ENCODE measurements around the gene TPH1.

Gene TPH1

DNA sequence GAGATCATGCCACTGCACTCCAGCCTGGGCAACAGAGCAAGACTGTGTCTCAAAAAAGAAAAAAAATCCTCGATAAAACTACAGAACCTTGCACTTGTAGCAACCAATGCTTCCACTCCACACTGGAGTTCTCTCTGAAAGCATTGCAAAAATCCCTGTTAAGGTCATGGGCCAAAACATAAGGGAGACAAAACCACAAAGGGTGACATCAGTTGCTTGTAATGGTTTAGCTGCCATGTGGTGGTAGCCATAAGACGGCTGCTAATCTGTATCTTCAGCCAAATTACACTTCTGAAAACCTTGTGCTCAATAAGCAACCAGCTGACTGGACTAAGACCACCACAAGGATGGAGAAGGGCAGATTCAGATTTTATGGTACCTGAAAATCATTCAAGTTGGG is 20.6 kb upstream of the TPH1 start:
- H3K36me3 ChIP-seq (ENCODE audit: control insufficient read depth in 2 of 2, insufficient read depth in 2 of 2, low read length in 2 of 2): peaks cover 0 to 2% of the 10 kb centered on the region in 2 donors
- H3K9ac ChIP-seq (ENCODE audit: low read length in 2 of 2): no peak overlapping the region

DNA sequence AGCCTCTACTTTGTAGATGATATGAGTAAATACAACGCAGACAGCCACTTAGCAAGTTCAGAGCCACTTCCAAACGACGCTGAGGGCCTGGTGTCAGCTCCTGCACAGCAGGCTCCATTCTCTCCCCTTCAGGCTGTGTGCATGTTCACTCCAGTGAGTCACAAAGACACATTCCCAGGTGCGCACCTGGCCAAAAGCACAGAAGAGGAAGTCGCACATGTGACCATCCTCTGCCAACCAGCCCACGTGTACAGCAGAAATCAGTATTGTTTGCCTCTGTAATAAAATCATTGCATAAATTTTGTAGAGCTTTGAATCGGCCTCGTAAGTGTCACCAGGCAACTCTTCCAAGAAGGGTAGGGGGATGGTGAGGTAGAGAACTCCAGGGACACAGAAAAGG is 19.5 kb upstream of the TPH1 start:
- Histone ChIP-seq H3K27me3 (ENCODE audit: control insufficient read depth in 1 of 2, insufficient read depth in 2 of 2, low read length in 2 of 2) (no peaks in the 10 kb centered on the region), H3K9me3 (ENCODE audit: control insufficient read depth in 2 of 2, low read length in 2 of 2) (no peaks in the 10 kb centered on the region), H3K4me3 (ENCODE audit: low read length in 2 of 2) (no peak overlapping the region), H3K4me1 (ENCODE audit: control insufficient read depth, insufficient read depth, low read length) (no peaks in the 10 kb centered on the region), H3K27ac (ENCODE audit: low read length) (no peak overlapping the region), H3K9ac (ENCODE audit: low read length in 2 of 2) (no peak overlapping the region), H3K36me3 (ENCODE audit: control insufficient read depth in 2 of 2, insufficient read depth in 2 of 2, low read length in 2 of 2) (peaks cover 0 to 2% of the 10 kb centered on the region in 2 donors)

More for the DNA sequence above, 20.6 kb upstream of the TPH1 start:
- no peak overlapping the region for H3K4me3 ChIP-seq (ENCODE audit: low read length in 2 of 2)
- no peak overlapping the region for H3K27ac ChIP-seq (ENCODE audit: low read length)
- no peaks in the 10 kb centered on the region for H3K27me3 ChIP-seq (ENCODE audit: control insufficient read depth in 1 of 2, insufficient read depth in 2 of 2, low read length in 2 of 2)
- no peaks in the 10 kb centered on the region for H3K4me1 ChIP-seq (ENCODE audit: control insufficient read depth, insufficient read depth, low read length)
- H3K9me3 ChIP-seq (ENCODE audit: control insufficient read depth in 2 of 2, low read length in 2 of 2): no peaks in the 10 kb centered on the region

- peaks cover 0 to 2% of the 10 kb centered on the region in 2 donors for H3K36me3 ChIP-seq (ENCODE audit: control insufficient read depth in 2 of 2, insufficient read depth in 2 of 2, low read length in 2 of 2)
- H3K4me3 ChIP-seq (ENCODE audit: low read length in 2 of 2): no peak overlapping the region
- H3K9ac ChIP-seq (ENCODE audit: low read length in 2 of 2): no peak overlapping the region
- H3K9me3 ChIP-seq (ENCODE audit: control insufficient read depth in 2 of 2, low read length in 2 of 2): no peaks in the 10 kb centered on the region
- no peaks in the 10 kb centered on the region for H3K27me3 ChIP-seq (ENCODE audit: control insufficient read depth in 1 of 2, insufficient read depth in 2 of 2, low read length in 2 of 2)
- H3K27ac ChIP-seq (ENCODE audit: low read length): no peak overlapping the region
- H3K4me1 ChIP-seq (ENCODE audit: control insufficient read depth, insufficient read depth, low read length): no peaks in the 10 kb centered on the region
These were observed 18.5 kb upstream of the TPH1 start for GRCh38 chr11:18064450-18065054.

DNA sequence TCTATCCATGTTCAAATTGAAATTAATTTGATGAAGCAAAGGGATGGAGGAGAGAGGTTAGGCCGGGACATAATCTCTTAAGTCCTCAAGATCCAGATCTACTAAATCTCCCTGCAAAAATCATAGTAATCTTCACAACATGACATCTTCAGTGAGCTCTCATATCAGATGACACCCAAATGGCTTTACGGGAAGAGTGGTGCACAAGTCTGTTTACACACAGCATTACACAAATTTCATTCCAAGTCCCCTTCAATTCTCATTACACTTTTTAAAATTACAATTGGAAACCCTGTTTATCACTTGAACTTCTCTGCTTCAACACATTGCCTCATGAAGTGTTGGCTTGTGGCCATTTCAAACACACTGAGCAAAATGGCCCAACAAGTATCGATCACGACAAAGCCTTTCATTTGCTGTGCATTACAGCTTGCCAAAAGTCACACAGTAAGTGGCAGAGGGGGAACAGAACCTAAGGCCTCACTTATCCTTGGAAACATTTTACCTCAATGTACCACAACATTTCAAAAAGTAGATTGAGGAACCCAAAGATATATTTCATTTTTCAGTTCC is 17.9 kb upstream of the TPH1 start:
- Histone ChIP-seq H3K9ac (ENCODE audit: low read length in 2 of 2) (no peak overlapping the region), H3K9me3 (ENCODE audit: control insufficient read depth in 2 of 2, low read length in 2 of 2) (no peaks in the 10 kb centered on the region), H3K36me3 (ENCODE audit: control insufficient read depth in 2 of 2, insufficient read depth in 2 of 2, low read length in 2 of 2) (peaks cover 0 to 2% of the 10 kb centered on the region in 2 donors), H3K4me1 (ENCODE audit: control insufficient read depth, insufficient read depth, low read length) (no peaks in the 10 kb centered on the region), H3K4me3 (ENCODE audit: low read length in 2 of 2) (no peak overlapping the region), H3K27me3 (ENCODE audit: control insufficient read depth in 1 of 2, insufficient read depth in 2 of 2, low read length in 2 of 2) (no peaks in the 10 kb centered on the region), H3K27ac (ENCODE audit: low read length) (no peak overlapping the region)

GRCh38 chr11:18063125-18063524 is 17.1 kb upstream of the TPH1 start:
- no peak overlapping the region for H3K27ac ChIP-seq (ENCODE audit: low read length)
- no peaks in the 10 kb centered on the region for H3K27me3 ChIP-seq (ENCODE audit: control insufficient read depth in 1 of 2, insufficient read depth in 2 of 2, low read length in 2 of 2)
- peaks cover 0 to 2% of the 10 kb centered on the region in 2 donors for H3K36me3 ChIP-seq (ENCODE audit: control insufficient read depth in 2 of 2, insufficient read depth in 2 of 2, low read length in 2 of 2)
- H3K4me3 ChIP-seq (ENCODE audit: low read length in 2 of 2): no peak overlapping the region
- H3K4me1 ChIP-seq (ENCODE audit: control insufficient read depth, insufficient read depth, low read length): no peaks in the 10 kb centered on the region
- no peaks in the 10 kb centered on the region for H3K9me3 ChIP-seq (ENCODE audit: control insufficient read depth in 2 of 2, low read length in 2 of 2)
- H3K9ac ChIP-seq (ENCODE audit: low read length in 2 of 2): no peak overlapping the region

DNA sequence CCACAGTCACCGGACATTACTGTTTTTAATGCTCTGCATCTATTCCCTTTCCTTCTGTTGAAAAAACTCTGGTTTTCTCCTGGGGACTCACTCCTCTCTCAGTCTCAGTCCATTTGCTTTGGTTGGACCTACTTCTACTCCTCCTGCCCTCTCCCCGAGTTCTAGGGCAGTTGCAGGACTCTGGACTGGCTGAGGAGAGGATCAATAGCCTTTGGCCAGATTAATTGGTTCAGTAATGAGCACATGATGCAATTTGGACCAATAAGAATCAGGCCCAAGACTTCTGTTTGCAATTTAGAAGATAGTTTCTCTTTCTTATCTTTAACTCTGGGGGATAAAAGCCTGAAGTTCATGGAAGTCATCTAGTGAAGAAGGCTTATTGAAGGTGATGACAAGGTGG is 15.3 kb upstream of the TPH1 start:
- H3K9ac ChIP-seq (ENCODE audit: low read length in 2 of 2): no peak overlapping the region
- no peaks in the 10 kb centered on the region for H3K9me3 ChIP-seq (ENCODE audit: control insufficient read depth in 2 of 2, low read length in 2 of 2)
- H3K36me3 ChIP-seq (ENCODE audit: control insufficient read depth in 2 of 2, insufficient read depth in 2 of 2, low read length in 2 of 2): no peaks in the 10 kb centered on the region
- no peaks in the 10 kb centered on the region for H3K4me1 ChIP-seq (ENCODE audit: control insufficient read depth, insufficient read depth, low read length)
- no peak overlapping the region for H3K4me3 ChIP-seq (ENCODE audit: low read length in 2 of 2)
- no peaks in the 10 kb centered on the region for H3K27me3 ChIP-seq (ENCODE audit: control insufficient read depth in 1 of 2, insufficient read depth in 2 of 2, low read length in 2 of 2)
- no peak overlapping the region for H3K27ac ChIP-seq (ENCODE audit: low read length)

DNA sequence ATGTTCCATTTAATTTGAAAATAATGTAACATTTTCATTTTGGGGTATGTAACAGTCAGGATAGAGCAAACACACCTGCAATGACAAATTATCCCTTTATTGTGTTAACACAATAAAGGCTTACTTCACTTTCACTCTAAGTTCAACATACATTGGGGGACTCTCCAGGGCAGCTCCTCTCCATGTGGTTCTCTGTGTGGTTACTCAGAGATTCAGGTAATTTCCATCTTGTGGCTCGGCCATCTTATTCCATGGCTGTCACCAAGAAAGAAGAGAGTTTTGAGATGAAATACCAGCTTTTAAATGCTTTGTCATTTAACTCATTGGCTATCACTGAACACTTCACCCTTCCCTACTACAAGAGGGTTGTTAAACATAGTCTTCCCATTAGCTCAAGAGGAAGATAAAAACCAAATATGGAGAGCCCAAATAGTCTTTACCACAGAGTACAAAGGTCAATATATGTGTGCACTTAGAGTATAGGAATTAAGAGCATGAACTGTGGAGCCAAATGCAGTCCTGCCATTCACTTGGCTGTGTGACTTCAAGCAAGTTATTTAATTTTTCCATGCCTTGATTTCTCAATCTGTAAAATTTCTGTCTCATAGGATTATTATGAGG is 10.6 kb upstream of the TPH1 start:
- Histone ChIP-seq H3K9me3 (ENCODE audit: control insufficient read depth in 2 of 2, low read length in 2 of 2) (no peaks in the 10 kb centered on the region), H3K4me1 (ENCODE audit: control insufficient read depth, insufficient read depth, low read length) (no peaks in the 10 kb centered on the region), H3K36me3 (ENCODE audit: control insufficient read depth in 2 of 2, insufficient read depth in 2 of 2, low read length in 2 of 2) (no peaks in the 10 kb centered on the region), H3K4me3 (ENCODE audit: low read length in 2 of 2) (no peak overlapping the region), H3K9ac (ENCODE audit: low read length in 2 of 2) (no peak overlapping the region), H3K27me3 (ENCODE audit: control insufficient read depth in 1 of 2, insufficient read depth in 2 of 2, low read length in 2 of 2) (no peaks in the 10 kb centered on the region), H3K27ac (ENCODE audit: low read length) (no peak overlapping the region)

DNA sequence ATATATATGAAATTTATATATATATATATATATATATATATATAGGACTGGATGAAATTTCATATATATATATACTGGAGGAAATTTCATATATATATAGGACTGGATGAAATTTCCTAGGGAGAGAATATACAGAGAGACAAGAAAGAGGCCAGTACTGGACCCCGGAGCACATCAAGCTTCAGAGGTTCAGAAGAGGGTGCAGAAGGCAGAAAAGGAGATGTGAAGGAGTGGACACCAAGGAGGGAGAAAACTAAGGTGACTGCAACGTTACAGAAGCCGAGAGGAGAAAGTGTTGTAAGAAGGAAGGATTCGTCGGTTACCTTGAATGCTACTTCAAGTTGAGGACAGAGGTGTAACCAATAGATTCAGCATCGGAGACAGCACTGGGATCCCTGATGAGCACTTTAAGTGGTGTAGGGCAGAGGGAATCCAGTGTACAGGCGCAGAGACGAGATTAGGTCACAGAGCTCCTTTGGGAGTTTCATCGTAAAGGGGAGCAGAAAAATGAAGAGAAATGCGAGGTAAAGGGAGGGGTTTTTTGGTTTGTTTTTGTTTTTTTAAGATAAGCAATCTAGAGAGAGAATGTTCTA is 8.5 kb upstream of the TPH1 start:
- no peak overlapping the region for H3K9ac ChIP-seq (ENCODE audit: low read length in 2 of 2)
- H3K27me3 ChIP-seq (ENCODE audit: control insufficient read depth in 1 of 2, insufficient read depth in 2 of 2, low read length in 2 of 2): no peaks in the 10 kb centered on the region
- no peaks in the 10 kb centered on the region for H3K4me1 ChIP-seq (ENCODE audit: control insufficient read depth, insufficient read depth, low read length)
- H3K9me3 ChIP-seq (ENCODE audit: control insufficient read depth in 2 of 2, low read length in 2 of 2): no peaks in the 10 kb centered on the region
- no peak overlapping the region for H3K27ac ChIP-seq (ENCODE audit: low read length)
- H3K4me3 ChIP-seq (ENCODE audit: low read length in 2 of 2): no peak overlapping the region
- no peaks in the 10 kb centered on the region for H3K36me3 ChIP-seq (ENCODE audit: control insufficient read depth in 2 of 2, insufficient read depth in 2 of 2, low read length in 2 of 2)

DNA sequence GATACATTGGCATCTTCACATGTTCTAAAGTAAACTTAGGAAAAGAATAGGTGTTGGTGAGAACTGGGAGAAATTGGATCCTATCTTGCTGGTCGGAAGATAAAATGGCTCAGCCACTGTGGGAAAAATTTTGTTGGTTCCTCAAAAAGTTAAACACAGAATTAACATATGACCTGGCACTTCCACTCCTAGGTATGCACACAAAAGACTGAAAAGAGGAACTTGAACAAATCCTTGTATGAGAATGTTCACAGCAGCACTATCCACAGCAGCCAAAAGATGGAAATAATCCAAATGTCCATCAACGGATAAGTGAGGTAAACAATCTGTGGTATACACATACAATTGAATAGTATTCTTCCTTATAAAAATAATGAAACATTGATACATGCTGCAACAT is 4.8 kb upstream of the TPH1 start:
- Histone ChIP-seq H3K9ac (ENCODE audit: low read length in 2 of 2) (no peak overlapping the region), H3K36me3 (ENCODE audit: control insufficient read depth in 2 of 2, insufficient read depth in 2 of 2, low read length in 2 of 2) (no peaks in the 10 kb centered on the region), H3K27ac (ENCODE audit: low read length) (no peak overlapping the region), H3K27me3 (ENCODE audit: control insufficient read depth in 1 of 2, insufficient read depth in 2 of 2, low read length in 2 of 2) (peaks cover 4 to 10% of the 10 kb centered on the region in 2 donors), H3K9me3 (ENCODE audit: control insufficient read depth in 2 of 2, low read length in 2 of 2) (no peaks in the 10 kb centered on the region), H3K4me3 (ENCODE audit: low read length in 2 of 2) (no peak overlapping the region), H3K4me1 (ENCODE audit: control insufficient read depth, insufficient read depth, low read length) (no peaks in the 10 kb centered on the region)

- no peak overlapping the region for H3K27ac ChIP-seq (ENCODE audit: low read length)
- no peak overlapping the region for H3K4me3 ChIP-seq (ENCODE audit: low read length in 2 of 2)
- no peaks in the 10 kb centered on the region for H3K4me1 ChIP-seq (ENCODE audit: control insufficient read depth, insufficient read depth, low read length)
- H3K9me3 ChIP-seq (ENCODE audit: control insufficient read depth in 2 of 2, low read length in 2 of 2): no peaks in the 10 kb centered on the region
- no peak overlapping the region for H3K9ac ChIP-seq (ENCODE audit: low read length in 2 of 2)
- H3K27me3 ChIP-seq (ENCODE audit: control insufficient read depth in 1 of 2, insufficient read depth in 2 of 2, low read length in 2 of 2): no peaks in the 10 kb centered on the region
- H3K36me3 ChIP-seq (ENCODE audit: control insufficient read depth in 2 of 2, insufficient read depth in 2 of 2, low read length in 2 of 2): no peaks in the 10 kb centered on the region
These were observed 9.6 kb downstream of the TPH1 start for GRCh38 chr11:18036456-18036855.

GRCh38 chr11:18027475-18027874 is 18.6 kb downstream of the TPH1 start:
- Histone ChIP-seq H3K27me3 (ENCODE audit: control insufficient read depth in 1 of 2, insufficient read depth in 2 of 2, low read length in 2 of 2) (no peaks in the 10 kb centered on the region), H3K36me3 (ENCODE audit: control insufficient read depth in 2 of 2, insufficient read depth in 2 of 2, low read length in 2 of 2) (no peaks in the 10 kb centered on the region), H3K4me1 (ENCODE audit: control insufficient read depth, insufficient read depth, low read length) (no peaks in the 10 kb centered on the region), H3K9me3 (ENCODE audit: control insufficient read depth in 2 of 2, low read length in 2 of 2) (no peaks in the 10 kb centered on the region), H3K9ac (ENCODE audit: low read length in 2 of 2) (no peak overlapping the region), H3K27ac (ENCODE audit: low read length) (no peak overlapping the region), H3K4me3 (ENCODE audit: low read length in 2 of 2) (no peak overlapping the region)

Measured in stomach smooth muscle (tissue), 2 donors.